Retinal pigment epithelial cell (primary cell): ENCODE measurements around the gene IFRD1.

Experiments
- DNase-seq: peaks from one replicate; pipeline ENCODE4 v3.0.0-alpha.2; 2010; ENCODE audit warnings: low read depth
- H3K4me3 ChIP-seq: 2 replicates; pipeline ENCODE4 v1.5.1; 2011; ENCODE audit warnings: mild to moderate bottlenecking, low read length, control low read depth, moderate library complexity
- TF ChIP-seq, protein P1 (sequence below): conservative IDR thresholded peaks from 2 replicates; pipeline ENCODE4 v1.5.1; 2011; ENCODE audit warnings: low read depth, low read length, control low read depth, inconsistent platforms

The IFRD1 gene

GRCh38 chr7:112495810-112496462, 45.7 kb downstream of the IFRD1 start:
- TF ChIP-seq, protein P1, sequence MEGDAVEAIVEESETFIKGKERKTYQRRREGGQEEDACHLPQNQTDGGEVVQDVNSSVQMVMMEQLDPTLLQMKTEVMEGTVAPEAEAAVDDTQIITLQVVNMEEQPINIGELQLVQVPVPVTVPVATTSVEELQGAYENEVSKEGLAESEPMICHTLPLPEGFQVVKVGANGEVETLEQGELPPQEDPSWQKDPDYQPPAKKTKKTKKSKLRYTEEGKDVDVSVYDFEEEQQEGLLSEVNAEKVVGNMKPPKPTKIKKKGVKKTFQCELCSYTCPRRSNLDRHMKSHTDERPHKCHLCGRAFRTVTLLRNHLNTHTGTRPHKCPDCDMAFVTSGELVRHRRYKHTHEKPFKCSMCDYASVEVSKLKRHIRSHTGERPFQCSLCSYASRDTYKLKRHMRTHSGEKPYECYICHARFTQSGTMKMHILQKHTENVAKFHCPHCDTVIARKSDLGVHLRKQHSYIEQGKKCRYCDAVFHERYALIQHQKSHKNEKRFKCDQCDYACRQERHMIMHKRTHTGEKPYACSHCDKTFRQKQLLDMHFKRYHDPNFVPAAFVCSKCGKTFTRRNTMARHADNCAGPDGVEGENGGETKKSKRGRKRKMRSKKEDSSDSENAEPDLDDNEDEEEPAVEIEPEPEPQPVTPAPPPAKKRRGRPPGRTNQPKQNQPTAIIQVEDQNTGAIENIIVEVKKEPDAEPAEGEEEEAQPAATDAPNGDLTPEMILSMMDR: peak; percentile 80
- peak; percentile 56 for DNase-seq
- no peak overlapping the region for H3K4me3 ChIP-seq

- no peak for DNase-seq
- TF ChIP-seq, protein P1: no peak
- H3K4me3 ChIP-seq: no peak overlapping the region
These were observed 47.2 kb downstream of the IFRD1 start for GRCh38 chr7:112497481-112497880.

GRCh38 chr7:112500619-112501018, 50.4 kb downstream of the IFRD1 start:
- no peak for DNase-seq
- TF ChIP-seq, protein P1: peak; percentile 8
- H3K4me3 ChIP-seq: no peak overlapping the region

- H3K4me3 ChIP-seq: no peak overlapping the region
- TF ChIP-seq, protein P1: no peak
- DNase-seq: no peak
These were observed 51.7 kb downstream of the IFRD1 start for GRCh38 chr7:112501801-112502503.

- no peak overlapping the region for H3K4me3 ChIP-seq
- TF ChIP-seq, protein P1: no peak
- DNase-seq: no peak
These were observed 52.4 kb downstream of the IFRD1 start for GRCh38 chr7:112502700-112503099.

DNA sequence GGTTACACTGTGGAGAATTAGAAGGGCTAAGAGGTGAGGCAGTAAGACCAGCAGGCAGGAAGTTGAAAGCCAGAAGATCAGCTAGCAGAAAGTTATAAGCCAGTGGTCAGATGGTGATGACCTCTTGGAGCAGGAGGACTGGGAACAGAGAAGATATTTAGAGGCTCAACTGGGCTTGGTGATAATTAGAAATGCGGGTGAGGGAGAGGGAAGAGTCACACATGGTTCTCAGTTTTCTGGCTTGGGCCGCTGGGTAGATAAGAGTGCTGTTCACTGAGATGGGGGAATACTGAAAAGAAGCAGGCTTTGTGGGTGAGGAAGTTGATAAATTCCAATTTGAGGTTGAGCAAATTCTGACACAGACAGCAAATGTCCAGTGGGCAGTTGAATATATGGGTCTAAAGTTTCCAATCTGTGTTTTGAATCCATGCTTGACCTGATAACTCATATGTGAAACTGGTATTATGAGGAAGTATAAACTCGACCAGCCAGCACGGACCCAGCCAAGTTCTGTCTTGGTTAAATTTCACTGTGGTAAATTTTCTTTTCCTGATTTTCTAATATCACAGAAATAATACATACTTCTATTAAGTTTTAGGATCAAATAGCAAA, 53.2 kb downstream of the IFRD1 start:
- no peak overlapping the region for H3K4me3 ChIP-seq
- TF ChIP-seq, protein P1: no peak
- DNase-seq: no peak
